Measurements from ENCODE around the gene PRM2. TPM values are rescaled to one million over a fixed set of nuclear protein-coding genes. Genes with fewer than 3 reads are reported as not detected.

The PRM2 gene
- polyA plus RNA-seq (ENCODE audit: insufficient read length in 10 of 10): not detected
- long read RNA-seq, donor 1: 0 reads
- long read RNA-seq, donor 2: 0 reads
- long read RNA-seq, donor 3: 0 reads
- long read RNA-seq, donor 4: 0 reads
- long read RNA-seq, donor 5: 0 reads
- long read RNA-seq, donor 6: 0 reads
- long read RNA-seq, donor 7: 0 reads
- long read RNA-seq, donor 8: 0 reads
- long read RNA-seq, donor 9: 0 reads

GRCh38 chr16:11276143-11276895 is at the start of gene PRM2:
Gene PRM2 (minus strand): TSS chr16:11276480. CDS start chr16:11276370, 110 bp downstream.
- DNase-seq: no peak

- no peak for DNase-seq
These were observed 49.3 kb upstream of the PRM2 start for GRCh38 chr16:11325404-11326083.

- no peak for DNase-seq
These were observed 47.5 kb upstream of the PRM2 start for GRCh38 chr16:11323551-11324336.

- DNase-seq: no peak
These were observed 46.5 kb upstream of the PRM2 start for GRCh38 chr16:11322823-11323222.

GRCh38 chr16:11321662-11322061 is 45.4 kb upstream of the PRM2 start:
- DNase-seq: no peak

GRCh38 chr16:11320170-11320569 is 43.9 kb upstream of the PRM2 start:
- DNase-seq: no peak

- DNase-seq: no peak
These were observed 43.4 kb upstream of the PRM2 start for GRCh38 chr16:11319529-11320146.

GRCh38 chr16:11318817-11319216 is 42.5 kb upstream of the PRM2 start:
- no peak for DNase-seq

GRCh38 chr16:11316331-11317015 is 40.2 kb upstream of the PRM2 start:
- peak in 1 of 3 donors; percentile 26 for DNase-seq

GRCh38 chr16:11315510-11315909 is 39.2 kb upstream of the PRM2 start:
- peak in 2 of 3 donors; percentile 55 to 65 for DNase-seq

GRCh38 chr16:11314309-11314894 is 38.1 kb upstream of the PRM2 start:
- DNase-seq: no peak

GRCh38 chr16:11313493-11314308 is 37.4 kb upstream of the PRM2 start:
- DNase-seq: no peak

GRCh38 chr16:11312718-11313492 is 36.6 kb upstream of the PRM2 start:
- peak in 1 of 3 donors; percentile 40 for DNase-seq

- no peak for DNase-seq
These were observed 34.8 kb upstream of the PRM2 start for GRCh38 chr16:11310997-11311561.

GRCh38 chr16:11310634-11310977 is 34.3 kb upstream of the PRM2 start:
- no peak for DNase-seq

- no peak for DNase-seq
These were observed 33.8 kb upstream of the PRM2 start for GRCh38 chr16:11309895-11310633.

- no peak for DNase-seq
These were observed 32.4 kb upstream of the PRM2 start for GRCh38 chr16:11308493-11309283.

Data from muscle of back (tissue), 13 donors.